Sigmoid colon (tissue), 7 donors: Measurements from ENCODE around the gene CISD3. TPM values are rescaled to one million over a fixed set of nuclear protein-coding genes. Genes with fewer than 3 reads are reported as not detected.

Experiments used
- DNase-seq: peaks from one replicate; pipeline ENCODE4 v3.0.0-alpha.2; 2019
- H3K27ac ChIP-seq, 4 donors: fragments of 200-600 bp; sonication (generic); one replicate each; pipeline ENCODE4 v1.5.1; 2016 to 2019; ENCODE audit warnings: mild to moderate bottlenecking in 1 of 4
- H3K27me3 ChIP-seq, 3 donors: fragments of 200-600 bp; sonication (generic); one replicate each; pipeline ENCODE4 v1.5.1; 2019; ENCODE audit warnings: mild to moderate bottlenecking in 1 of 3
- H3K36me3 ChIP-seq, 4 donors: fragments of 200-600 bp; sonication (generic); one replicate each; pipeline ENCODE4 v1.5.1; 2016 to 2019
- H3K4me1 ChIP-seq, 4 donors: fragments of 200-600 bp; sonication (generic); one replicate each; pipeline ENCODE4 v1.5.1; 2017 to 2019
- H3K4me3 ChIP-seq, 4 donors: fragments of 200-600 bp; sonication (generic); one replicate each; pipeline ENCODE4 v1.5.1; 2017 to 2019; ENCODE audit warnings: mild to moderate bottlenecking in 2 of 4, moderate library complexity in 1 of 4
- H3K9me3 ChIP-seq, 4 donors: fragments of 200-600 bp in 3 of 4; sonication (generic) in 3 of 4; one replicate each; pipeline versions ENCODE4 v1.5.1 to v1.6.1; 2013 to 2019
- EP300 ChIP-seq, 4 donors: sonication (generic); formaldehyde crosslinking; IDR thresholded peaks; one replicate each; pipeline ENCODE4 v1.6.1; 2017; ENCODE audit warnings: antibody characterized with exemption in 4 of 4
- POLR2A ChIP-seq, 2 donors: fragments of 450-650 bp; IDR thresholded peaks; one replicate each; pipeline ENCODE4 v1.6.1; 2016; ENCODE audit warnings: antibody characterized with exemption in 2 of 2, mild to moderate bottlenecking in 2 of 2, moderate library complexity in 2 of 2
- POLR2AphosphoS5 ChIP-seq, 4 donors: sonication (generic); formaldehyde crosslinking; IDR thresholded peaks; one replicate each; pipeline ENCODE4 v1.6.1; 2017; ENCODE audit warnings: antibody characterized with exemption in 4 of 4
- WGBS, 2 donors: extraction: QIAGEN DNeasy Blood & Tissue Kit; methylation state at CpG; one replicate each; pipeline ENCODE4 v1.1.7; 2013; 5-methylcytosine and 5-hydroxymethylcytosine counted together
- intact Hi-C: fragments of 100-400 bp; cut with DNase I; formaldehyde crosslinking; loops from one replicate; pipeline ENCODE4 v1.15.1; 2023
- polyA plus RNA-seq, 3 donors: library from polyadenylated mRNA; stranded (reverse); fragments of 200-250 nt; gene quantifications; one replicate each; pipeline ENCODE4 v1.2.3, GENCODE V29; 2013
- total RNA-seq, 4 donors: library from RNA; depleted of rRNA; stranded (reverse); fragments of >200 nt; gene quantifications; one replicate each; pipeline ENCODE4 v1.1.0, GENCODE V29; 2016
- TF ChIP-seq, protein P1 (sequence below), 4 experiments: fragments of 450-650 bp in 3 of 4; fragments of 200-600 bp in 1 of 4; IDR thresholded peaks; one replicate each; pipeline ENCODE4 v1.5.1; 2016 to 2019; ENCODE audit warnings: antibody characterized with exemption in 4 of 4, mild to moderate bottlenecking in 3 of 4, moderate library complexity in 2 of 4
- donor health status: healthy with polysubstance abuse.
- donor health status: Bipolar disorder and iron deficiency.
- donor health status: healthy.

CISD3 gene
- total and polyA plus RNA-seq, 7 donors, result 9.2 to 115 (median 19.3) TPM

DNA sequence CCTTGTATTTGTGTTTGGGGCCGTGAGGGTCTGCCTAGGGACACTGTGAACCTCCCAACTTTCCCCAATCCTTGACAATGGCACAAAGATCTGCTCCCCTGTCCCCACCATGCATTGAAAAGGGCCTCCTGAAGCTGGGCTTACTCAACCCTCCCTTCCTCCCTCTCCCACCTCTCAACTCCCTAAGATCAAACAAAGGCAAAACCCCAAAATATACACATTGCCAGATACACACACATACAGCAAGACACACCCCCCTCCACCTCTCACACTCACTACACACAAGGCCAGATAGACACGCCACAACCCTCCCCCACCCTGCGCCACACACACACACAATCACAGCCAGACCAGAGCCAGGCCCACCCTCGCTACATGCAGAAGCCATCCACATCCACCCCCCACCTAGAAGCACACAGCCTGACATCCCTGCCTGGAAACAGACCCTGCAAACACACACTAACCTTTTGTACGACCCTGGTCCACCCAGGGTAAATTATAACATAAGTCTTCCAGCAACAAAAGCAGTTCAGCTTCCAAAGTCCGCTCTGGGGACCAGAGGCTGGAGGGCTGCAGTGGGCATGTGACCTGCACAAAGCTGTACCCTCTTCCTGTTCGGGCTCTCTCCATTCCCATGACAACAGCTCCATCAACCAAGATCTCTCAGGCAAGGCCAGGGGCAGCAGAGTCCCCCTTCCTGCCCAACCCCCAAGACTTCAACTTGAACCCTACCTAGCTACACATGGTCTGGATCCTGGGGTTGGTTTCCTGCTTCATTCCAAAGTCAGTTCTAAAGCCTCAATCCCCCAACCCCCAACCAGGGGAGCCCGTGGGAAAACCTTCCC is 16.1 kb downstream of the CISD3 start:
- Histone ChIP-seq H3K4me1 (peaks cover 0 to 79% (median 70%) of the 10 kb centered on the region in 4 donors), H3K27ac (peak overlapping the region; percentile 86 to 94 (median 89)), H3K4me3 (peak overlapping the region in 3 of 4 donors; percentile 60 to 82 (median 82)), H3K36me3 (no peaks in the 10 kb centered on the region), H3K27me3 (peaks cover 0 to 26% (median 0%) of the 10 kb centered on the region in 3 donors), H3K9me3 (no peaks in the 10 kb centered on the region)
- no peak for TF ChIP-seq EP300 (IDR thresholded peaks at IDR 0.05)
- no peak for TF ChIP-seq POLR2A (IDR thresholded peaks at IDR 0.05)
- no peak for TF ChIP-seq POLR2AphosphoS5 (IDR thresholded peaks at IDR 0.05)
- TF ChIP-seq, protein P1, sequence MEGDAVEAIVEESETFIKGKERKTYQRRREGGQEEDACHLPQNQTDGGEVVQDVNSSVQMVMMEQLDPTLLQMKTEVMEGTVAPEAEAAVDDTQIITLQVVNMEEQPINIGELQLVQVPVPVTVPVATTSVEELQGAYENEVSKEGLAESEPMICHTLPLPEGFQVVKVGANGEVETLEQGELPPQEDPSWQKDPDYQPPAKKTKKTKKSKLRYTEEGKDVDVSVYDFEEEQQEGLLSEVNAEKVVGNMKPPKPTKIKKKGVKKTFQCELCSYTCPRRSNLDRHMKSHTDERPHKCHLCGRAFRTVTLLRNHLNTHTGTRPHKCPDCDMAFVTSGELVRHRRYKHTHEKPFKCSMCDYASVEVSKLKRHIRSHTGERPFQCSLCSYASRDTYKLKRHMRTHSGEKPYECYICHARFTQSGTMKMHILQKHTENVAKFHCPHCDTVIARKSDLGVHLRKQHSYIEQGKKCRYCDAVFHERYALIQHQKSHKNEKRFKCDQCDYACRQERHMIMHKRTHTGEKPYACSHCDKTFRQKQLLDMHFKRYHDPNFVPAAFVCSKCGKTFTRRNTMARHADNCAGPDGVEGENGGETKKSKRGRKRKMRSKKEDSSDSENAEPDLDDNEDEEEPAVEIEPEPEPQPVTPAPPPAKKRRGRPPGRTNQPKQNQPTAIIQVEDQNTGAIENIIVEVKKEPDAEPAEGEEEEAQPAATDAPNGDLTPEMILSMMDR (IDR thresholded peaks at IDR 0.05), result no peak
- DNase-seq, result no peak
- WGBS, 2 donors, result 48 to 58% methylated on average over 8 of the region's 8 CpGs
- intact Hi-C loops, result no loop called here

DNA sequence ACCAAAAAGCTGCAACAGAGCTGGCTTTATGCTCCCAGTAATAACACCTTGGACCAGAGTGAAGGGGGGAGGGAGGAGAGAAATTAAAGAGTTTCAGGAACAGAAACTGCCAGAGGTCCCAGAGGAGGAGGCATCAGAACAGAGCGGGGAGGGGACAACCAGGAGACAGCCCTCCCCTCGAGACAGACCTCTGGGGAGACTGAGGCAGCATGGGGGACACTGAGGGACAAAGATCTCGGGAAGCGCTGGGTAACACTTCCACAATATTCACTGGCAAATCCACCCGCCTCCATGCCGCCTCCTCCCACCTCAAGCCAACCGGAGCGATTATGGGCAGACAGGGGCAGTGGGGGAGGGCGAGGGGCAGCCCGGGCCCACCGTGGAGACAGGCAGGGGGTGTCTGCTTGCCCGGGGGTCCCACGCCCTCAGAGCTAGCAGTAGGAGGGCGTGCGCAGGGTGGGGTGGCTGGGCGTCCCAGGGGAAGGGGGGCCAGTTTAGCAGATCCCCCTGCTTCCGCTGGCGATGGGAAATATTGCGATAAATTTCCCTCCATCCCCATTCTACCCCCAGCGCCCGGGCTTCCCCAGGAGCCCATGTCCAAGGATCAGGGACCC is 16.8 kb downstream of the CISD3 start:
- H3K36me3 ChIP-seq, result no peaks in the 10 kb centered on the region
- H3K9me3 ChIP-seq, result no peaks in the 10 kb centered on the region
- intact Hi-C loops, result no loop called here
- peaks cover 0 to 79% (median 66%) of the 10 kb centered on the region in 4 donors for H3K4me1 ChIP-seq
- H3K27me3 ChIP-seq, result peaks cover 0 to 26% (median 0%) of the 10 kb centered on the region in 3 donors
- no peak for TF ChIP-seq EP300 (IDR thresholded peaks at IDR 0.05)
- TF ChIP-seq, protein P1 (IDR thresholded peaks at IDR 0.05), result no peak
- 3 to 11% methylated on average over 21 of the region's 21 CpGs for WGBS, 2 donors
- peak overlapping the region; percentile 86 to 94 (median 89) for H3K27ac ChIP-seq
- peak overlapping the region; percentile 60 to 82 (median 74) for H3K4me3 ChIP-seq
- DNase-seq, result no peak

GRCh38 chr17:38747463-38748148 is 17.5 kb downstream of the CISD3 start:
- peak overlapping the region; percentile 60 to 82 (median 74) for H3K4me3 ChIP-seq
- no peaks in the 10 kb centered on the region for H3K9me3 ChIP-seq
- peak overlapping the region; percentile 86 to 94 (median 89) for H3K27ac ChIP-seq
- H3K4me1 ChIP-seq, result peaks cover 0 to 76% (median 63%) of the 10 kb centered on the region in 4 donors
- intact Hi-C loops, result no loop called here
- H3K36me3 ChIP-seq, result no peaks in the 10 kb centered on the region
- peaks cover 0 to 26% (median 0%) of the 10 kb centered on the region in 3 donors for H3K27me3 ChIP-seq
- TF ChIP-seq, protein P1 (IDR thresholded peaks at IDR 0.05), result no peak
- TF ChIP-seq POLR2A (IDR thresholded peaks at IDR 0.05) (no peak), POLR2AphosphoS5 (IDR thresholded peaks at IDR 0.05) (no peak), EP300 (IDR thresholded peaks at IDR 0.05) (no peak)
- 1% methylated on average over 64 of the region's 64 CpGs for WGBS, 2 donors
- DNase-seq, result no peak

DNA sequence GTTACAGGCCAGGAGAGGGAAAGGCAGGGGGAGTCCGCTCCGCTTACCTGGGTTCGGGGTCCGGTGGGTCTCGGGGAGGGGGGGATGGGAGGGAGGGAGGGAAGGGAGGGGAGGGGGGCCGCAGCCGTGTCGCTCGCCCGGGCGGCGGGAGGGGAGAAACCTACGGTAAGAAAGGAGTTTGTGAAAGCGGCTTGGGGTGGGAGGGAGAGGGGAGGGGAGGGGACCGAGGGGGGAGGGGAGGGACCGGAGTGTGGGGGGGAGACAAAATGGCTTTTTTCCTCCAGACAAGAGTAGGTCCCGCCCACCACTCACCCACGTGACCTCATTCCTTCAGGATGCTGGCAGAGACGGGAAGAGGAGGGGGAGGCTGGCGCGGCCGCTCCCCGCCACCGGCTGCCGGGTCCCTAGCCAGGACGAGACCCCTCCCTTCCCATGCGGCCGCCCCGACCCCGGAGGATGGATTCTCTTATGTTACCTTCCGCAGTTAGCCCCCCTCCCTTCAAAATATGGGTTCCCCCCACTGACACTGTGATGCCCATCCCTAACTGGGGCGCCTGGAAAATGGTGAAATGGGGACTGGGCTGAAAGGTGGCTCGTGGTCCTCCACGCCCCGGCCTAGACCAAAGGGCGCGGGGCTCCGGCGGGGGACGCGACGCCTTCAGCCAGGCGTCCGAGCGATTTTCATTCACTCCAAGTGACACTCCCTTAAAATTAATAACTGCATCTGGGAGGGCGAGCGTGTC is 18.2 kb downstream of the CISD3 start, which contains the start of gene PCGF2:
PCGF2 (minus strand) TSS at position 188 of the 743 bp plus-strand sequence. CDS start 7,934 bp downstream, outside the sequence.
- H3K9me3 ChIP-seq, result no peaks in the 10 kb centered on the region
- peak; percentile 94 for DNase-seq
- H3K4me1 ChIP-seq, result peaks cover 0 to 71% (median 61%) of the 10 kb centered on the region in 4 donors
- no peaks in the 10 kb centered on the region for H3K36me3 ChIP-seq
- TF ChIP-seq, protein P1 (IDR thresholded peaks at IDR 0.05), result no peak
- no peak for TF ChIP-seq EP300 (IDR thresholded peaks at IDR 0.05)
- peak in 1 of 2 donors; percentile 30 for TF ChIP-seq POLR2A (IDR thresholded peaks at IDR 0.05)
- peak in 3 of 4 donors; percentile 45 to 84 (median 76) for TF ChIP-seq POLR2AphosphoS5 (IDR thresholded peaks at IDR 0.05)
- intact Hi-C loops, result no loop called here
- H3K4me3 ChIP-seq, result peak within 1 kb of the TSS; percentile 60 to 82 (median 74)
- H3K27me3 ChIP-seq, result peaks cover 0 to 26% (median 0%) of the 10 kb centered on the region in 3 donors
- H3K27ac ChIP-seq, result peak within 1 kb of the TSS; percentile 86 to 94 (median 89)
- WGBS, 2 donors, result 0 to 1% methylated on average over 47 of the region's 47 CpGs
